ENCODE data around the gene COL28A1.
"Not testable (repeated sequence)": the region's sequence is repeated elsewhere in the genome, so short reads cannot be mapped to it uniquely, and the experiment has no call there.

The COL28A1 gene

GRCh38 chr7:7535691-7536090 lies at the start of gene COL28A1:
Gene COL28A1, minus strand, starts transcription at chr7:7535873. Its CDS starts 2,998 bp downstream, at chr7:7532875.
- DNase-seq = no peak

DNA sequence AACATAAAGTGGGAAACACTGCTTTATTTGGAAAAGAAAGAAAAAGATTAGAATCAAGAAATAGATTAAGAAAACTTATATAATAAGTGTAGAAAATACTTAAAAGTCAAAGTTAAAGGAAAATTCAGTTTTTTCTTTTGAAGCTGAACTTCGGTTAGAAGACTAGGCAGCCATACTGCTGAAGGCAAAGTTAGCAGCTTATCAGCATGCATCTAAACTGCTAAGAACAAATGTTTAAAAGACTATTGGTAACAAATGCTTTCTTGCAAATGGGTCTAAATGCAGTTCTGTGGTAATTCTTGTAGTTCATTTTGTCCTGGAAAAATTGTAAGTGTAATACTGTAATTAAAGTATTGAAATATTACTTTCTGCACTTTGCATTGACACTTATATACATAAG lies 49.0 kb upstream of the COL28A1 start:
- DNase-seq = no peak

DNA sequence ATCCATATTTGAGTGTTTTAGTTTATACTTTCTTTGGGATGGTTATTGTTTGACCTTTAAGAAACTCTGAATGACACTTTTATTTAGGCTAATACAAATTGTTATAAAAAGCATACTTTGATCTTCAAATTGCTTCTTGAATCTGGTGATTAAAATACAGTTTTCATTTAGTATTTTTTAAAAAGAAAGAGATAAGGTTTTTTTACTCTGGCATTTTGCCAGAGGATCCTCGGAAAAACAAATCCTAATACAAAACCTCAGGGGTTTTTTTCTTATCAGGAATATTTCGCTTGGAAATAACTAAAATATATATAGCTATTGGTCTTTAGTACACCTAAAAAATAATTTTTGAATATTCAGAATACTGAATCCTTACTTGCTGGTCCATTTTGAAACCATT lies 48.1 kb upstream of the COL28A1 start:
- DNase-seq = no peak

DNA sequence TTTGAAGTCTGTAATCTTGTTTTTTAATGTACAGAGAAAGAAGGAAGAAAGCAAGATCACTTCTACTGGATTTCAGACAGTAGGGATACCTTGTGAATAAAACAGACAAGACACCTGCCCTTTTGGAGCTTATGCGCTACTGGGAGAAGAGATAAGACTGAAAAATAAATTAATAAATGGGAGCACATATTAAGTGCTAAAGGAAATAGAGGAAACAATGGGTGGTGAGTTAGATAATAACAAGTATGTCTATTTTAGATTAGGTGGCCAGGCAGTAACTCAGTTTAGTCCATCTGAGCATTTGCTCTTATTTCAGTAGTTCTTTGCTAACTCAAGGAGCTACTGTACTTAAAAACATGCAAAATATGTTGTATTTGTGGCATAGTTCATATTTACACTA lies 46.9 kb upstream of the COL28A1 start:
- no peak for DNase-seq

DNA sequence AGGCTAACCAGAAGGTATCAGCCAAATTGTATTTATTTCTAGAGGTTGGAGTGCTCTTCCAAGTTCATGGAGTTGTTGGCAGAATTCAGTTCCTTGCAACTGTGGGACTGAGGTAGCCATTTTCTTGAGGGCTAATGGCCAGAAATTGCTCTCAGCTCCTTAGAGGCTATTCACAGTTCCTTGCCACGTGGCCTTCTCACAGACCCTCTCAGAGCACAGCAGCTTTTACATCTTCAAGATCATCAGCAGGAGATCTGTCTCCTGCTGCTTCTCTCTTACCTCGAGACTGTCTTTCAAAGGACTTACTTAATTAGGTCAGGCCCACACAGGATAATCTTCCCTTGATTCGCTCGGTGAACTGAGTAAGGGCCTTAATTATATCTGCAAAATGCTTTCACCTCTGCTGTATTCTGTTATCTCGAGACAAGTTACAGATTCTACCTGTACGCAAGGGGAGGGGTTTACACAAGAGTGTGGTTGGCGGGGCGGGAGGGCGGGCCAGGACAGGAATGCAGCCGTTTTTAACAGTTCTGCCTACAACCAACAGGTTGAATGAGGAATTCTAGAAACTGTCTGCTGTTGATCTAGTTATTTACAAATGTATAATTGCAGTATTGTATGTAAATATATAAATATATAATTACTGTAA lies 46.0 kb upstream of the COL28A1 start:
- DNase-seq = no peak

DNA sequence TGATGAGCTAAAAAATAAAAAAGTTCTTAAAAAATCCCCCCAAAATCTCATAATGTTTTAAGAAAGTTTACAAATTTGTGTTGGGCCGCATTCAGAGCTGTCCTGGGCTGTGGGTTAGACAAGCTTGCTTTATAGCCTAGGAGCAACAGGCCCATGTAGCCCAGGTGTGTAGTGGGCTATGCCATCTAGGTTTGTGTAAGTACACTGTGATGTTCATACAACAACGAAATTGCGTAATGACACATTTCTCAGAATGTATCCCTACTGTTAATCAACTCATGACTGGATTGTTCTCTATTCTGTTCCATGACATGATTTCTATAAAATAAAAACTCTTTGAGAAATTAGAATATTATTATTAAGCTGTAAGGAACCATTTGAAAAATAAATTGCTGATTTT lies 44.0 kb upstream of the COL28A1 start:
- DNase-seq = no peak

DNA sequence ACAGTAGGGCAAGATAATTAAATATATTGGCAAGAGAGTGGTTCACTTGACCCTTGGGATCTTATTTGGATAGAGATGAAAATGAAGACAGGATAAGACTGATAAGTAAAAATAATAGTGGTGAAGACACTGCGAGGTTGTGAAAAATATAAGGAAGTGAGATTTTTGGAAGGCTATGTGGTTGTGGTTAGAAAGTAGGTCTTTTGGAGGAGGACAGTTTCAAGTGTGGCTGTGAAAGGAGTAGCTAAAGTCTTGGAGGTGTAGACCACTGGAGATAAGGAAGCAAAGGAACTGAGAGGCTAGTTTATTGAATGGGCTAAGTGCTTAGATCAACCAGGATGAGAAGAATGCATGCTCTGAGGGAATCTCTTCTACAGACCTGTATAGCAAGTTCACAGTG lies 42.2 kb upstream of the COL28A1 start:
- no peak for DNase-seq

DNA sequence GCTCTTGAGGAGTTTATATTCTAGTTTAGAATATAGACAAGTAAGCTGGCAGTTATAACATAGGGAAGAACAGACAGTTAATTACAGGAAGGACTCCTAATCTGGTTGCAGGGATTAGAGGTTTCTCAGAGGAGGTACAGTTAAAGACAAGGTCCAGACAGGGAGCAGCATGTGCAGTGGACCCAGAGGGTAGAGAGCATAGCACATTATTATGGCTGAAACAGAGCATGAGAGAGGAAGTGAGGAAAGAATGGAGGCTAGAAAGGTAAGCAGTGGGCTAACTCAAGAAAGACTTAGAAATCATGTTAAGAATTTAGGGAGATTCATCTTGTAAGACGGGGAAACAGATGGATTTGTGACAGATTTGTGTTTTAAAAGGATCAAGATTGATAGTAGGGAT lies 40.7 kb upstream of the COL28A1 start:
- DNase-seq = no peak

GRCh38 chr7:7573701-7574100 lies 38.0 kb upstream of the COL28A1 start:
- no peak for DNase-seq

- DNase-seq = no peak
These were observed 34.9 kb upstream of the COL28A1 start for GRCh38 chr7:7570584-7570983.

DNA sequence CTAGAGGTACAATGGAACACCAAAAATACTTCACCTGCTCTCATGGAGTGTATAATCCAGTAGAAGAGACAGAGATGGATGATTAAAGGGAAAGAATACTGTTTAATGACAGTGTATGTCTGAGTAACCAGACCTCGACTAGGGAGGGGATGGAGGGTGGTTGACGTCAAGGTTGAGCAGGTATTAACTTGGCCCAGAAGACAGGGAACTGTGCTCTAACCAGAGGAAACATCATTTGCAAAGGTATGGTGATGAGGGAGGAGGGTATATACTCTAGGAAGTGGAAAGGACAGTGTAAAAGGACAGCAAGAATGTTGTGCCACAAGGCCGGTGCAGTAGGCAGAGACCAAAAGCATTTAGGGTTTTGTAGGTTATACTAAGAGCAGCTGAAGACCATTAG lies 33.9 kb upstream of the COL28A1 start:
- DNase-seq = no peak

DNA sequence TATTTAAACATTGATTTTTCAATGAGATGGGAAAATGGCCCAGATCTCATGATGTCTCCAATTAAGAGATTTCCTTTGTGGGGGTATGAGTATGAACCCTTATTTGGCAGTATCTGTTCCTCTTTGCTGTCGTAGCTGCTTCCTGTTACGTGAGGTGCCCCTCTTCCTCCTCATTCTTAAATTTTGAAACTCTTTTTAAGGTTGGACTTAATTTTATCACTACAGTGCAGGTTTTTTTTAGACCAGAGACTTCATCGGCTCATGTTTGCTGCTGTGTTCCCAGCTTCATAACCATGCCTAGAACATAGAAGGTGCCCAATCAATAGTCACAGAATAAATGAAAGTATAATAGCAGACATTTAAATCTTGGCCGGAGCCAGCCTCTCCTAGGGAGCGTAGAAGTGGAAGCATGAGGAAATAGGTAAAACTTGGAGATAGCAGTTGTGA lies 33.4 kb upstream of the COL28A1 start:
- DNase-seq = no peak

DNA sequence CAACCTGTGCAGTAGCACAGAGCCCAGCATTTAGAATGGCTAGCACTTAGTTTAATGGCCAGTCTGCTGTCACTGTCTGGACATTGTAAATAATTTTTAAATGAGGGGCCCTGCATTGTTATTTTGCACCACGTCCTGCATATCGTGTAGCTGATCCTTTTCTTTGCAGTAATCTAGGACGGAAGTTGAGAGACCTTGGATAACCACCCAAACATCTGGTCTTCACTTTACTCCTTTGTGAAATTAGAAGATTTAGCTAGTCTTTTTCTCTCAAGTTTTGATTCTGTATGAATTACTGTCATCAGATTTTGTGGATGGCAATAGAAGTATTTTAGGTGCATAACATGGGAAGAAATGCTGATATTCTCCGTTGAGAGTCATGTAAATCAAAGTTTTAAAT lies 32.9 kb upstream of the COL28A1 start:
- no peak for DNase-seq

DNA sequence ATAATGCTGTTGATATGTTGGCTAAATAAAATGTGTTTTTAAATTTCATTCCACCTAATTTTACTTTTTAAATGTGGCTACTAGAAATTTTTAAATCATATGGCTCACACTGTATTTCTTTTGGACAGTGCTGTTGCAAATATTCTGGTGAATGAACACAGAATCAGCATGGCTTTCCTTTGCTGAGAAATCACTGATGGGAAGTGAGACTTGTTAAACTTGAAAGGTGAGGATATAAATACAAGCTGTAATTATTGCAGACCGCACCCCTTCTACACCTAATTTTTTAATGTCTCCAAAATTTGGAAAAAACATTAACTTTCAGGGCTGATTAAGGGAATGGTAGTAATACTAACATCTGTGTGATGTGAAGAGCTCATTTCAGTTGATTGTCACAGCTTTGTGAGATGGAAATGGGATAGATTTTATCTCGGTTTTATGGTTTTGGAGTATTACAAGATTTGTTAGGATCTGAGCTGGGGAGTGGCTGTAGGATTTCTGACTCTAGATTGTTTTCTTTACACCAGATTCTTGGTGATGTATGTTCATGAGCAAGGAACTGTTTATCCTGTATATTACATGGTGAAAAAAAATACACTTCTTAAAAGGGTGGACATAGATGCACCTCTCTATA lies 32.3 kb upstream of the COL28A1 start:
- no peak for DNase-seq

DNA sequence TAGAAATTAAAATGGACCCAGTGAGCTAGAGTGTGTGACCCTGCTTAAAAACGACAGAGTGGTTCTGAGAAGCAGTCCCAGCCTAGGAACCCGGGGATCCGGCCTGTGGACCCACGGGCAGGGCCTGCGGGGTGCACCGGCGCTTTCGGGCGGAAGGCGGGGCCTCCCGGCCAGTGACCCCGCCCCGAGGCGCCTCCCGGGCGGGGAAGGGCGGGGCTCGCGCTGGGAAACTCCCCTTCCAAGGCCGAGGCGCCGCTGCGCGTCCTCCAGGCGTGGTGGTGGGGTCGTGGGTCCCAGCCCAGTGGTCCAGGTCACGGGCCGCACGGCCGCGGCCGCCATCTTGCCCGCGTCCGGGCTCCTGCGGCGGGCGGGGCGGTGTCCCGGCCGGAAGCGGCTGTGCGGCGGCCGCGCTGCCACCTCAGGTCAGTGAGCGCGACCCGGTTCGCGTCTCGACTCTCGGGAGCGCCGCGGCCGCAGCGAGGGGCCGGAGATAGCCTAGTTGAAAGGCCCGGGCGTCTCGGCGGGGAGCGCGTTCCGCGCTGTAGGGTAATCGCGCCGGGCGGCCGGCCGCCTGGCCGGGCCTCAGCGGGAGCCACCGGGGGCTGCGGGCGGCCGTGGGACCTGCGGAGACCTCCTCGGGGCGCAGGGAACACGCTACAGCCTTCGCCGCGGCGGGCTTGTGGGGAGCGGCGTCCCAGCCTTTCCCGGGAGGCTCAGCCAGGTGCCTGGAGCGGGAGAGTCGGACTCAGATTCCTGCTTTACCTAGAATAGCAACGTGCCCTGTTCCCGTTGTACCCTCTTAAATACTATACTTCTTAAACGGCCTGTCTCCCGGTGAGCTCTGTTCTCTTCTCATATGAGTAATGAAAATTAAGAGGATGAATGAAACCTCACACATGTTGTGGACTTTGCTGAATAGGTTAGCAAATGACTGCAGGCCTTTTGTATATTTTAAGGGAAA lies 31.3 kb upstream of the COL28A1 start, which contains the start of gene MIOS:
MIOS (plus strand) TSS at position 234 of the 961 bp plus-strand sequence. CDS start 5,592 bp downstream, outside the sequence.
- DNase-seq = no peak

GRCh38 chr7:7565746-7566650 lies 30.3 kb upstream of the COL28A1 start:
- no peak for DNase-seq

DNA sequence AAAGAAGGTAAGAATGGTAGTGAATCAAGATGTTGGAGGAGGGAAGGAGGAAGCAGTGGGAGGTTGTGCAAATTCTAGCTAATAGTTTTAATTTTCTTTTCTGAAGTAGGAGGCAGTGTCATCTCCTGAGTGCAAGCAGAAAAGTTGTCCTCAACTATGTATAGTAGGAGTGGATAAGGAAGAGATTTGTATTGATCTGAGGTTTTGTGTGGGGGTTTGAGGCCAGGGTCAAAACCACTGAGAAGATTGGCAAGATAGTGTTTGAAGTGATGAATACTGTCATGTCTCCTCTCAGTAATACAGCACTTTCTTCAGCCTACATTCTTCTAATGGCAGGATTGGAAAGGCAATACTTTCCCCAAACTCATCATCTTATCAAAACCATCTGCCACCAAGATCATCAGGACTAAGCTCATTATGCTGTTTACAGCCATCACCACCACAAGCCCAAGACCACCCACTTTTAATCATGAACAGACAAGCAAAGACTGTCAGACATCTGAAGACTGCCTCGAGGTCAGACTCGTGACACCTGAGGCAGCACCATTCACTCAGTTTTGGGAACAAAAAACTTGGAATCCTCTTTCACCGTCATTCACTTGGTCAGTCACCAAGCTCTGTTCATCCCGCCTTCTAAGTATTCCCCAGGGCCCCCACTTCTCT lies 29.5 kb upstream of the COL28A1 start:
- DNase-seq = no peak

DNA sequence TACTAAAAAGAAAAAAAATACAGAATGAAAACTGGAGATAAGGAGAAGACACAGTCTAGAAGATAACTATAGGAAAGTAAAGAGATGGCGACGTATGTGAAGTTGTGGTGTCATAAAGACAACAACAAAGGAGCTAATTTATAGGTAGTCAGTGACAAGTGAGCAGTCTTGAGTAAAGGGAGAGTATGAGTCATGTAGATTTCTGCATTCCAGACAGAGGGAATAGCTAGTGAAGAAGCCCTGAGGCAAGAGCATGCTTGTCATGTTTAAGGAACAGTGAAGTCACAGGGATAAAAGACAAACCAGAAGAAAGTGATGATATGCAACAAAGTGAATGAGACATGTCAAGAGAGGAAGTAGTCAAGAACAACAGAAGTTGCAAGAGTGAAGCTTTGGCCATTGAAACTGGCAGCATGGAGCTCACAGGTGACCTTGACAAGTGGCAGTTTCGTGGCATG lies 28.7 kb upstream of the COL28A1 start:
- DNase-seq = no peak

DNA sequence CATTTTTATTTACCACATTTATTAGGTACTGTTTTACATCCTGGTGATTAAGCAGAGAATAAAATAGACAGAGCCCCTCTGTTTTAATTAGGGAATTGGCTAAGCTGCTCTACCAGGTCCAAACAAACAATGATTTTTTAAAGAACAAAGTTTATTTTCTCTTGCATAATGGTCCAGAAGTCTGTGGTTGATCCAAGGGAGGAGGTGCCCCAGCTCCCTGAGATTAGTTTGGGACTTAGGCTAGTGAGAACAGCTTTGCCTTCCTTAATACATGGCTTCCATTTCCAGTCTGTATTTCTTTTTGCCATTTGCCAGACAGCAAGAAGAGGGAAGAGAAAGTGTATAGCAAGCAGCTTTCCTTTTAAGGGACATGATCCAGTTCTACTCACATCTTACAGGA lies 28.1 kb upstream of the COL28A1 start:
- DNase-seq = no peak

DNA sequence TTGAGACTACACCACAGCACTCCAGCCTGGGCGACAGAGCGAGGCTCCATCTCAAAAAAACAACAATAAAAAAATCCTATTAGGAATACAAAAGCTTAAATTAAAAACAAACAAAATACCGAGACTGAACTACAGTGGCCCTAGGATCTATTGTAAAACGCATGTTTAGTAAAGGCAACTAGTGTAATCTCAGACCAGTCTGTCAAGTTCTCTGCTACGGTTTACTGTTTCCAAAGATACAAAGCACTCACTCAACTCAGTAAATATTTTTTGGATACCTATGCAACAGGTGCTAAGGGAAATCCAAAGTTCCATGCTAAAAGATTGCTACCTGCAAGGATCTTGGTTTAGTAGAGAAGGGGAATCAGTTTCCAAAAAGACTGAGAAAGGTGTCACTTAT lies 27.6 kb upstream of the COL28A1 start:
- DNase-seq = no peak

DNA sequence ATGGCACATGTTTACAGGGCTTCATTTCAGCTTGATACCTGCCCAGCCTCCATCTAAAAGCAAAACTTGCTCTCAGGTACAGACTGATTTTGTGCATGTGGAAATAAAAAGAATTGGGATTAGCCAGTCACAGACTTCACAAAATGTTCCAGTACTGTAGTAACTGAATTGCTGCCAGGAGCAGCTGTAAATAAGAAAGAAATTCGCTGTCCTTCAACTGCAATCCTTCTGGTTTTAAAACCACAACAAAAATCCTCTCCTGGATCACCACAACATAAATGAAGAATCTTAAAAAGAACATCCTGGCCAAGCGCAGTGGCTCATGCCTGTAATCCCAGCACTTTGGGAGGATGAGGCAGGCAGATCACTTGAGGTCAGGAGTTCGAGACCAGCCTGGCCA lies 27.1 kb upstream of the COL28A1 start:
- no peak for DNase-seq

DNA sequence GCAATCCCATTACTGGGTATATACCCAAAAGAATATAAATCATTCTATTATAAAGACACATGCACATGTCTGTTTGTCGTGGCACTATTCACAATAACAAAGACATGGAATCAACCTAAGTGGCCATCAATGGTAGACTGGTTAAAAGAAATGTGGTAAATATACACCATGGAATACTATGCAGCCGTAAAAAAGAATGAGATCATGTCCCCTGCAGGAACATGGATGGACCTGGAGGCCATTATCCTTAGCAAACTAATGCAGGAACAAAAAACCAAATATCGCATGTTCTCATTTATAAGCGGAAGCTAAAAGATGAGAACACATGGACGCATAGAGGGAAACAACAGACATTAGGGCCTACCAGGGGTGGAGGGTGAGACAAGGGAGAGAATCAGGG lies 25.9 kb upstream of the COL28A1 start:
- DNase-seq = not testable (repeated sequence)

Data from NCI-H1436 treated with DMSO at 0.1 percent for 48 hours (cell line).